Parathyroid adenoma (tissue), 2 donors: ENCODE measurements around the gene EEFSEC.

Experiments used
- H2AFZ ChIP-seq: fragments of 300-600 bp; sonication (generic); one replicate; pipeline ENCODE4 v1.7.0; 2017; ENCODE audit warnings: antibody characterized with exemption, mild to moderate bottlenecking
- H3K27ac ChIP-seq: fragments of 300-600 bp; sonication (generic); one replicate; pipeline ENCODE4 v1.7.0; 2017
- H3K27me3 ChIP-seq: fragments of 300-600 bp; sonication (generic); one replicate; pipeline ENCODE4 v1.7.0; 2017; ENCODE audit warnings: low read length; ENCODE audit not compliant: control insufficient read depth, insufficient read depth
- H3K36me3 ChIP-seq: fragments of 300-600 bp; sonication (generic); one replicate; pipeline ENCODE4 v1.7.0; 2017; ENCODE audit warnings: low read length; ENCODE audit not compliant: control insufficient read depth, insufficient read depth
- H3K4me1 ChIP-seq: fragments of 300-600 bp; sonication (generic); one replicate; pipeline ENCODE4 v1.7.0; 2017; ENCODE audit warnings: control low read depth
- H3K4me2 ChIP-seq: fragments of 300-600 bp; sonication (generic); one replicate; pipeline ENCODE4 v1.7.0; 2017; ENCODE audit warnings: low read length
- H3K4me3 ChIP-seq: fragments of 300-600 bp; sonication (generic); one replicate; pipeline ENCODE4 v1.7.0; 2017; ENCODE audit warnings: low read depth, low read length
- H3K79me2 ChIP-seq: fragments of 300-600 bp; sonication (generic); one replicate; pipeline ENCODE4 v1.7.0; 2017; ENCODE audit warnings: control low read depth
- H3K9ac ChIP-seq: fragments of 300-600 bp; sonication (generic); one replicate; pipeline ENCODE4 v1.7.0; 2017; ENCODE audit warnings: mild to moderate bottlenecking
- H3K9me3 ChIP-seq: fragments of 300-600 bp; sonication (generic); one replicate; pipeline ENCODE4 v1.7.0; 2017; ENCODE audit warnings: low read length; ENCODE audit not compliant: control insufficient read depth
- TF ChIP-seq, protein P1 (sequence below): fragments of 300-600 bp; sonication (generic); IDR thresholded peaks from one replicate; pipeline ENCODE4 v1.7.0; 2017; ENCODE audit warnings: antibody characterized with exemption, mild to moderate bottlenecking
- donor health status: primary hyperparathyroidism.

Gene EEFSEC

DNA sequence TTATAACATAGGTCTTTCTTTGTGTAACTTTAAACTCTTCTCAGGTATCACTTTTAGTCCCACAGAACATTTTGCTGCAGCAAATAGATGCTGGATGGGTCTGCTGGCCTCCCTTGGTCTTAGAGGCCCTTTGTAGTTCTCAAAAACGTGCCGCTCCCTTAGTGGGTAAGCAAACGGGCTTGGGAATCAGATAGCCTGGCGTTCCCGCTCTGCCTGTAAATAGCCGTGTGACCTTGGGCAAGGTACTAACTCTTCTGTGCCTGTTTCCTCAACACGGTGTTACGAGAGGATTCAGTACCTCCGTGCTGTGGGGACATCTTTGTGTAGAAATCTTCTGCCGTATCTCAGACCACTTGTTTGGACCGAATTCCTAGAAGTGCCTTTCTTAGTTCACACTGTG is 249.0 kb downstream of the EEFSEC start:
- H3K27ac ChIP-seq, result no peak overlapping the region
- no peak overlapping the region for H3K4me2 ChIP-seq
- H3K27me3 ChIP-seq, result no peaks in the 10 kb centered on the region
- H3K4me1 ChIP-seq, result no peaks in the 10 kb centered on the region
- H2AFZ ChIP-seq, result no peak overlapping the region
- no peaks in the 10 kb centered on the region for H3K36me3 ChIP-seq
- TF ChIP-seq, protein P1, sequence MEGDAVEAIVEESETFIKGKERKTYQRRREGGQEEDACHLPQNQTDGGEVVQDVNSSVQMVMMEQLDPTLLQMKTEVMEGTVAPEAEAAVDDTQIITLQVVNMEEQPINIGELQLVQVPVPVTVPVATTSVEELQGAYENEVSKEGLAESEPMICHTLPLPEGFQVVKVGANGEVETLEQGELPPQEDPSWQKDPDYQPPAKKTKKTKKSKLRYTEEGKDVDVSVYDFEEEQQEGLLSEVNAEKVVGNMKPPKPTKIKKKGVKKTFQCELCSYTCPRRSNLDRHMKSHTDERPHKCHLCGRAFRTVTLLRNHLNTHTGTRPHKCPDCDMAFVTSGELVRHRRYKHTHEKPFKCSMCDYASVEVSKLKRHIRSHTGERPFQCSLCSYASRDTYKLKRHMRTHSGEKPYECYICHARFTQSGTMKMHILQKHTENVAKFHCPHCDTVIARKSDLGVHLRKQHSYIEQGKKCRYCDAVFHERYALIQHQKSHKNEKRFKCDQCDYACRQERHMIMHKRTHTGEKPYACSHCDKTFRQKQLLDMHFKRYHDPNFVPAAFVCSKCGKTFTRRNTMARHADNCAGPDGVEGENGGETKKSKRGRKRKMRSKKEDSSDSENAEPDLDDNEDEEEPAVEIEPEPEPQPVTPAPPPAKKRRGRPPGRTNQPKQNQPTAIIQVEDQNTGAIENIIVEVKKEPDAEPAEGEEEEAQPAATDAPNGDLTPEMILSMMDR, result no peak
- H3K9me3 ChIP-seq, result no peaks in the 10 kb centered on the region
- H3K79me2 ChIP-seq, result peaks cover 3% of the 10 kb centered on the region
- no peak overlapping the region for H3K4me3 ChIP-seq
- no peak overlapping the region for H3K9ac ChIP-seq

GRCh38 chr3:128402998-128403397 is 249.7 kb downstream of the EEFSEC start:
- no peak overlapping the region for H3K9ac ChIP-seq
- peaks cover 3% of the 10 kb centered on the region for H3K79me2 ChIP-seq
- no peak overlapping the region for H3K4me3 ChIP-seq
- TF ChIP-seq, protein P1, result no peak
- no peaks in the 10 kb centered on the region for H3K27me3 ChIP-seq
- no peaks in the 10 kb centered on the region for H3K36me3 ChIP-seq
- H3K4me1 ChIP-seq, result no peaks in the 10 kb centered on the region
- H2AFZ ChIP-seq, result no peak overlapping the region
- H3K27ac ChIP-seq, result no peak overlapping the region
- no peak overlapping the region for H3K4me2 ChIP-seq
- H3K9me3 ChIP-seq, result no peaks in the 10 kb centered on the region

DNA sequence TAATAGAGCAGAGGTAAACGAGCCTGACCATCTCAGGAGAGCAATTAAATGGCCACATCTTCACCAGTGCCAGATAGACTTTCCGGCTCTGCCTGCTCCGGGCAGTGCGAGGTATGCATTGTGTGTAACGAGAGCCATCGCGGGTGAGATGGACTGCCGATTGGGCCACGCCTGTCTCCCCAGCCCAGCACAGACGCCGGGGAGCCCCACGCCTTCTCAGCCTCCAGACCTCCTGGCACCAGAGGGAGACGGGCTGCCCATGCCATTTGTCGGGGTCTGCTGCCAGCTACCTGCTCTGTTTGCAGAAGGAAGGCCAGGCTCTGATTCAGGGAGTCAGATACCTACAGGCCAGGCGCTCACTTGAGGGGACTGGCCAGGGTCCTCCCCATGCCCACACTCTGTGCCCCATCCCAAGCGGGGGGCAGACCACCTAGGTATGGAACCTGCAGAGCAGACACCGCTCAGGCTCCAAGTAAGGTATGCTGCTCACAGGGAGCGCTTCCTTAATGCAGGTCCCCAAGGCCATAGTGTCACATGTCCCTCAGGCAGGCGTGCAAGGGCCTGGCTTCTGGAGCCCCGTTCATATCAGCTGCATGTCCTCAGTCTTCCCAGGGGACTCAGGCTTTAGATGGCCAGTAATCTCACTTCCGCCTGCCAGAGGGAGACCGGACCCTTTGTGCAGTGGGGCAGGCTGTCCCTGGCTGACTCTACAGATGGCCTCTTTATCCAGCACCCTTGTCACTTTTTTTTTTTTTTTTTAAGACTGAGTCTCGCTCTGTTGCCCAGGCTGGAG is 251.2 kb downstream of the EEFSEC start:
- H3K27ac ChIP-seq, result no peak overlapping the region
- H3K4me3 ChIP-seq, result no peak overlapping the region
- H3K9me3 ChIP-seq, result no peaks in the 10 kb centered on the region
- H3K79me2 ChIP-seq, result peaks cover 3% of the 10 kb centered on the region
- no peaks in the 10 kb centered on the region for H3K4me1 ChIP-seq
- no peak overlapping the region for H3K9ac ChIP-seq
- no peaks in the 10 kb centered on the region for H3K27me3 ChIP-seq
- no peaks in the 10 kb centered on the region for H3K36me3 ChIP-seq
- TF ChIP-seq, protein P1, result no peak
- H2AFZ ChIP-seq, result no peak overlapping the region
- H3K4me2 ChIP-seq, result no peak overlapping the region

DNA sequence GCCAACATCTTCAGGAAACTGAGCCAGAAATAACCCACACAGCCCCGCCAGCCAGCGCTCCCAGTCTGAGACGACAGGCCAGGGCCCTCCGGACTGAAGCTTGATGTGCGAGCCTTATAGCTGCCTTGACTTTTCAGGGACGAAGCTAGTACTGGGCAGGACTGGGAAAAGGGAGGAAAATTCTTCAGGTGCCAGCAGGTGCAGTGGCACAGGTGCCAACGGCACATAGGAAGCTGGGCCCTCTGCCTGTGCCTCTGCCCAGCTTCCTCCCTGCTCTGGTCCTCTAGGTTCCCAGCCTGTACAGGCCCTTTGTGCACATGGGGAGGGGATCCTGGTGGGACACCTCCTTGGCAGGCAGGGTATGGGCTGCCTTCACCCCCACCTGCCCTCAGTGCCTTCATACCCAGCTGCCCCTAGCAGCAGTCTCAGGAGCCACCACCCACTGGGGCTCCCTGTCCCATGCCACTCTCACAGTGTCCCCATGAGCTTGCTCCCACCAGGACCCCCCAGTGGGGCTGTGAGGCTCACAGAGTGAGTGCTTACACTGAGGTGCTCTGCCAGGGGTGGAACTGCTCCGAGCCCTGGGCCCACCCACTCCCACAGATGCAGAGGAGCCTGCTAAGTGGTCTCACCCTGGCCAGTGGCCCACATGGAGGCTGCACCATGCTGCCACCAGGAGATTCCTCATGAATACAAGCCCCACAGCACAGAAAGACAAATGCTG is 252.4 kb downstream of the EEFSEC start:
- Histone ChIP-seq H2AFZ (no peak overlapping the region), H3K4me3 (no peak overlapping the region), H3K27me3 (no peaks in the 10 kb centered on the region), H3K4me2 (no peak overlapping the region), H3K4me1 (no peaks in the 10 kb centered on the region), H3K27ac (no peak overlapping the region), H3K79me2 (peaks cover 3% of the 10 kb centered on the region), H3K9ac (no peak overlapping the region), H3K9me3 (no peaks in the 10 kb centered on the region), H3K36me3 (no peaks in the 10 kb centered on the region)
- TF ChIP-seq, protein P1, result no peak
